ENCODE measurements around the gene MAN1A2.

- TF ChIP-seq, protein P1, sequence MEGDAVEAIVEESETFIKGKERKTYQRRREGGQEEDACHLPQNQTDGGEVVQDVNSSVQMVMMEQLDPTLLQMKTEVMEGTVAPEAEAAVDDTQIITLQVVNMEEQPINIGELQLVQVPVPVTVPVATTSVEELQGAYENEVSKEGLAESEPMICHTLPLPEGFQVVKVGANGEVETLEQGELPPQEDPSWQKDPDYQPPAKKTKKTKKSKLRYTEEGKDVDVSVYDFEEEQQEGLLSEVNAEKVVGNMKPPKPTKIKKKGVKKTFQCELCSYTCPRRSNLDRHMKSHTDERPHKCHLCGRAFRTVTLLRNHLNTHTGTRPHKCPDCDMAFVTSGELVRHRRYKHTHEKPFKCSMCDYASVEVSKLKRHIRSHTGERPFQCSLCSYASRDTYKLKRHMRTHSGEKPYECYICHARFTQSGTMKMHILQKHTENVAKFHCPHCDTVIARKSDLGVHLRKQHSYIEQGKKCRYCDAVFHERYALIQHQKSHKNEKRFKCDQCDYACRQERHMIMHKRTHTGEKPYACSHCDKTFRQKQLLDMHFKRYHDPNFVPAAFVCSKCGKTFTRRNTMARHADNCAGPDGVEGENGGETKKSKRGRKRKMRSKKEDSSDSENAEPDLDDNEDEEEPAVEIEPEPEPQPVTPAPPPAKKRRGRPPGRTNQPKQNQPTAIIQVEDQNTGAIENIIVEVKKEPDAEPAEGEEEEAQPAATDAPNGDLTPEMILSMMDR (IDR thresholded peaks at IDR 0.05), result peak; percentile 74
- TF ChIP-seq ZFX (IDR thresholded peaks at IDR 0.05; ENCODE audit: borderline replicate concordance), result no peak
These were observed 145.6 kb downstream of the MAN1A2 start for GRCh38 chr1:117512728-117513321.
